Neutrophil (primary cell): ENCODE measurements around the gene AKAP8.

Experiments used
- H3K27ac ChIP-seq: fragments of 200-600 bp; sonication (generic); 2 replicates; pipeline ENCODE4 v1.5.1; 2016; ENCODE audit warnings: mild to moderate bottlenecking, moderate library complexity
- H3K27me3 ChIP-seq: fragments of 200-600 bp; sonication (generic); 2 replicates; pipeline ENCODE4 v1.6.0; 2016; ENCODE audit warnings: mild to moderate bottlenecking
- H3K36me3 ChIP-seq: fragments of 200-600 bp; sonication (generic); 2 replicates; pipeline ENCODE4 v1.5.1; 2017
- H3K4me1 ChIP-seq, 2 experiments: fragments of 200-600 bp in 1 of 2; sonication (generic) in 1 of 2; 1 replicate in 1 of 2; 2 replicates in 1 of 2; pipeline versions ENCODE4 v1.5.1 to v1.6.1; 2013 to 2016; ENCODE audit warnings: low read depth in 1 of 2, low read length in 1 of 2, mild to moderate bottlenecking in 1 of 2, moderate library complexity in 1 of 2; ENCODE audit not compliant: control insufficient read depth in 1 of 2, insufficient read depth in 1 of 2
- H3K4me3 ChIP-seq, 2 experiments: fragments of 200-600 bp in 1 of 2; sonication (generic) in 1 of 2; 1 replicate in 1 of 2; 2 replicates in 1 of 2; pipeline ENCODE4 v1.5.1; 2013 to 2016; ENCODE audit warnings: low read depth in 1 of 2, low read length in 1 of 2, mild to moderate bottlenecking in 1 of 2, moderate library complexity in 1 of 2
- H3K9me3 ChIP-seq: fragments of 200-600 bp; sonication (generic); 2 replicates; pipeline ENCODE4 v1.5.1; 2016
- CTCF ChIP-seq: fragments of 200-600 bp; sonication (generic); IDR thresholded peaks from 2 replicates; pipeline ENCODE4 v1.5.1; 2016; ENCODE audit warnings: antibody characterized with exemption

The AKAP8 gene

GRCh38 chr19:15402411-15403150 lies 23.0 kb upstream of the AKAP8 start:
- Histone ChIP-seq H3K27ac (no peak overlapping the region), H3K36me3 (peaks cover 70% of the 10 kb centered on the region)

GRCh38 chr19:15401397-15401710 lies 21.8 kb upstream of the AKAP8 start:
- Histone ChIP-seq H3K36me3 (peaks cover 83% of the 10 kb centered on the region), H3K9me3 (no peaks in the 10 kb centered on the region), H3K4me1 (no peaks in the 10 kb centered on the region), H3K27ac (no peak overlapping the region), H3K4me3 (no peak overlapping the region), H3K27me3 (no peaks in the 10 kb centered on the region)
- no peak for TF ChIP-seq CTCF

More at GRCh38 chr19:15402411-15403150, 23.0 kb upstream of the AKAP8 start:
- Histone ChIP-seq H3K27me3 (no peaks in the 10 kb centered on the region), H3K9me3 (no peaks in the 10 kb centered on the region), H3K4me1 (no peaks in the 10 kb centered on the region), H3K4me3 (no peak overlapping the region)
- TF ChIP-seq CTCF: no peak

GRCh38 chr19:15400521-15401396 lies 21.2 kb upstream of the AKAP8 start:
- H3K36me3 ChIP-seq: peaks cover 88% of the 10 kb centered on the region
- H3K9me3 ChIP-seq: no peaks in the 10 kb centered on the region
- H3K27me3 ChIP-seq: no peaks in the 10 kb centered on the region
- no peak overlapping the region for H3K27ac ChIP-seq
- no peaks in the 10 kb centered on the region for H3K4me1 ChIP-seq
- H3K4me3 ChIP-seq: no peak overlapping the region
- TF ChIP-seq CTCF: no peak

- TF ChIP-seq CTCF: no peak
- Histone ChIP-seq H3K36me3 (peaks cover 95% of the 10 kb centered on the region), H3K4me3 (no peak overlapping the region)
These were observed 20.0 kb upstream of the AKAP8 start for GRCh38 chr19:15399635-15400034.

GRCh38 chr19:15399234-15399515 lies 19.6 kb upstream of the AKAP8 start:
- no peaks in the 10 kb centered on the region for H3K9me3 ChIP-seq
- H3K4me1 ChIP-seq: no peaks in the 10 kb centered on the region
- no peaks in the 10 kb centered on the region for H3K27me3 ChIP-seq
- H3K27ac ChIP-seq: no peak overlapping the region
- no peak for TF ChIP-seq CTCF
- peaks cover 95% of the 10 kb centered on the region for H3K36me3 ChIP-seq
- H3K4me3 ChIP-seq: no peak overlapping the region

More at GRCh38 chr19:15399635-15400034, 20.0 kb upstream of the AKAP8 start:
- H3K27me3 ChIP-seq: no peaks in the 10 kb centered on the region
- no peaks in the 10 kb centered on the region for H3K9me3 ChIP-seq
- H3K4me1 ChIP-seq: no peaks in the 10 kb centered on the region
- no peak overlapping the region for H3K27ac ChIP-seq
